ENCODE data around the gene SPRED1.

The SPRED1 gene

GRCh38 chr15:38255690-38256089, 3.1 kb downstream of the SPRED1 start:
- peaks cover 0 to 55% (median 43%) of the 10 kb centered on the region in 5 donors for H3K4me1 ChIP-seq (ENCODE audit: control insufficient read depth in 5 of 5, insufficient read depth in 5 of 5, low read length in 5 of 5)
- no peaks in the 10 kb centered on the region for H3K9me3 ChIP-seq (ENCODE audit: control insufficient read depth in 5 of 5, low read length in 5 of 5)
- no peaks in the 10 kb centered on the region for H3K27me3 ChIP-seq (ENCODE audit: control insufficient read depth in 5 of 5, insufficient read depth in 4 of 5, low read length in 5 of 5)
- no peaks in the 10 kb centered on the region for H3K36me3 ChIP-seq (ENCODE audit: control insufficient read depth in 5 of 5, insufficient read depth in 5 of 5, low read length in 5 of 5)
- H3K9ac ChIP-seq (ENCODE audit: low read length in 5 of 5) = peak overlapping the region in 4 of 5 donors; percentile 21 to 93 (median 90)
- H3K4me3 ChIP-seq (ENCODE audit: low read depth in 1 of 5, low read length in 5 of 5) = peak overlapping the region; percentile 2 to 95 (median 83)
- peak overlapping the region; percentile 84 for H3K27ac ChIP-seq (ENCODE audit: low read depth, low read length)

- Histone ChIP-seq H3K36me3 (ENCODE audit: control insufficient read depth in 5 of 5, insufficient read depth in 5 of 5, low read length in 5 of 5) (no peaks in the 10 kb centered on the region), H3K4me3 (ENCODE audit: low read depth in 1 of 5, low read length in 5 of 5) (peak overlapping the region in 4 of 5 donors; percentile 2 to 40 (median 10)), H3K4me1 (ENCODE audit: control insufficient read depth in 5 of 5, insufficient read depth in 5 of 5, low read length in 5 of 5) (peaks cover 0 to 46% (median 34%) of the 10 kb centered on the region in 5 donors), H3K27ac (ENCODE audit: low read depth, low read length) (peak overlapping the region; percentile 15), H3K27me3 (ENCODE audit: control insufficient read depth in 5 of 5, insufficient read depth in 4 of 5, low read length in 5 of 5) (no peaks in the 10 kb centered on the region), H3K9ac (ENCODE audit: low read length in 5 of 5) (peak overlapping the region in 1 of 5 donors; percentile 39), H3K9me3 (ENCODE audit: control insufficient read depth in 5 of 5, low read length in 5 of 5) (no peaks in the 10 kb centered on the region)
Observed at GRCh38 chr15:38257676-38258075, 5.0 kb downstream of the SPRED1 start.

- no peak overlapping the region for H3K27ac ChIP-seq (ENCODE audit: low read depth, low read length)
- no peak overlapping the region for H3K9ac ChIP-seq (ENCODE audit: low read length in 5 of 5)
- peaks cover 0 to 34% (median 26%) of the 10 kb centered on the region in 5 donors for H3K4me1 ChIP-seq (ENCODE audit: control insufficient read depth in 5 of 5, insufficient read depth in 5 of 5, low read length in 5 of 5)
- no peaks in the 10 kb centered on the region for H3K36me3 ChIP-seq (ENCODE audit: control insufficient read depth in 5 of 5, insufficient read depth in 5 of 5, low read length in 5 of 5)
- H3K4me3 ChIP-seq (ENCODE audit: low read depth in 1 of 5, low read length in 5 of 5) = no peak overlapping the region
- H3K9me3 ChIP-seq (ENCODE audit: control insufficient read depth in 5 of 5, low read length in 5 of 5) = no peaks in the 10 kb centered on the region
- no peaks in the 10 kb centered on the region for H3K27me3 ChIP-seq (ENCODE audit: control insufficient read depth in 5 of 5, insufficient read depth in 4 of 5, low read length in 5 of 5)
Observed at GRCh38 chr15:38259134-38259533, 6.5 kb downstream of the SPRED1 start.

GRCh38 chr15:38260077-38260476, 7.4 kb downstream of the SPRED1 start:
- Histone ChIP-seq H3K9ac (ENCODE audit: low read length in 5 of 5) (no peak overlapping the region), H3K9me3 (ENCODE audit: control insufficient read depth in 5 of 5, low read length in 5 of 5) (no peaks in the 10 kb centered on the region), H3K27ac (ENCODE audit: low read depth, low read length) (no peak overlapping the region), H3K4me3 (ENCODE audit: low read depth in 1 of 5, low read length in 5 of 5) (no peak overlapping the region), H3K4me1 (ENCODE audit: control insufficient read depth in 5 of 5, insufficient read depth in 5 of 5, low read length in 5 of 5) (peaks cover 0 to 30% (median 23%) of the 10 kb centered on the region in 5 donors), H3K36me3 (ENCODE audit: control insufficient read depth in 5 of 5, insufficient read depth in 5 of 5, low read length in 5 of 5) (no peaks in the 10 kb centered on the region), H3K27me3 (ENCODE audit: control insufficient read depth in 5 of 5, insufficient read depth in 4 of 5, low read length in 5 of 5) (no peaks in the 10 kb centered on the region)

- H3K9me3 ChIP-seq (ENCODE audit: control insufficient read depth in 5 of 5, low read length in 5 of 5) = no peaks in the 10 kb centered on the region
- no peaks in the 10 kb centered on the region for H3K27me3 ChIP-seq (ENCODE audit: control insufficient read depth in 5 of 5, insufficient read depth in 4 of 5, low read length in 5 of 5)
- no peak overlapping the region for H3K27ac ChIP-seq (ENCODE audit: low read depth, low read length)
- no peak overlapping the region for H3K4me3 ChIP-seq (ENCODE audit: low read depth in 1 of 5, low read length in 5 of 5)
- no peaks in the 10 kb centered on the region for H3K36me3 ChIP-seq (ENCODE audit: control insufficient read depth in 5 of 5, insufficient read depth in 5 of 5, low read length in 5 of 5)
- H3K9ac ChIP-seq (ENCODE audit: low read length in 5 of 5) = no peak overlapping the region
- peaks cover 0 to 16% (median 8%) of the 10 kb centered on the region in 5 donors for H3K4me1 ChIP-seq (ENCODE audit: control insufficient read depth in 5 of 5, insufficient read depth in 5 of 5, low read length in 5 of 5)
Observed at GRCh38 chr15:38263251-38263650, 10.6 kb downstream of the SPRED1 start.

GRCh38 chr15:38263996-38264395, 11.4 kb downstream of the SPRED1 start:
- Histone ChIP-seq H3K27ac (ENCODE audit: low read depth, low read length) (no peak overlapping the region), H3K36me3 (ENCODE audit: control insufficient read depth in 5 of 5, insufficient read depth in 5 of 5, low read length in 5 of 5) (peaks cover 0 to under 1% (median 0%) of the 10 kb centered on the region in 5 donors), H3K4me3 (ENCODE audit: low read depth in 1 of 5, low read length in 5 of 5) (no peak overlapping the region), H3K9ac (ENCODE audit: low read length in 5 of 5) (no peak overlapping the region), H3K9me3 (ENCODE audit: control insufficient read depth in 5 of 5, low read length in 5 of 5) (no peaks in the 10 kb centered on the region), H3K27me3 (ENCODE audit: control insufficient read depth in 5 of 5, insufficient read depth in 4 of 5, low read length in 5 of 5) (no peaks in the 10 kb centered on the region), H3K4me1 (ENCODE audit: control insufficient read depth in 5 of 5, insufficient read depth in 5 of 5, low read length in 5 of 5) (peaks cover 0 to 14% (median 8%) of the 10 kb centered on the region in 5 donors)

- Histone ChIP-seq H3K9ac (ENCODE audit: low read length in 5 of 5) (no peak overlapping the region), H3K9me3 (ENCODE audit: control insufficient read depth in 5 of 5, low read length in 5 of 5) (no peaks in the 10 kb centered on the region), H3K27me3 (ENCODE audit: control insufficient read depth in 5 of 5, insufficient read depth in 4 of 5, low read length in 5 of 5) (no peaks in the 10 kb centered on the region), H3K4me1 (ENCODE audit: control insufficient read depth in 5 of 5, insufficient read depth in 5 of 5, low read length in 5 of 5) (peaks cover 0 to 10% (median 8%) of the 10 kb centered on the region in 5 donors), H3K36me3 (ENCODE audit: control insufficient read depth in 5 of 5, insufficient read depth in 5 of 5, low read length in 5 of 5) (peaks cover 0 to 4% (median 0%) of the 10 kb centered on the region in 5 donors), H3K4me3 (ENCODE audit: low read depth in 1 of 5, low read length in 5 of 5) (peak overlapping the region in 1 of 5 donors; percentile 22), H3K27ac (ENCODE audit: low read depth, low read length) (no peak overlapping the region)
Observed at GRCh38 chr15:38266247-38266986, 13.8 kb downstream of the SPRED1 start.

- Histone ChIP-seq H3K27ac (ENCODE audit: low read depth, low read length) (no peak overlapping the region), H3K9ac (ENCODE audit: low read length in 5 of 5) (peak overlapping the region in 1 of 5 donors; percentile 20), H3K4me1 (ENCODE audit: control insufficient read depth in 5 of 5, insufficient read depth in 5 of 5, low read length in 5 of 5) (peaks cover 0 to 10% (median 9%) of the 10 kb centered on the region in 5 donors), H3K27me3 (ENCODE audit: control insufficient read depth in 5 of 5, insufficient read depth in 4 of 5, low read length in 5 of 5) (no peaks in the 10 kb centered on the region), H3K36me3 (ENCODE audit: control insufficient read depth in 5 of 5, insufficient read depth in 5 of 5, low read length in 5 of 5) (peaks cover 0 to 4% (median 0%) of the 10 kb centered on the region in 5 donors), H3K9me3 (ENCODE audit: control insufficient read depth in 5 of 5, low read length in 5 of 5) (no peaks in the 10 kb centered on the region), H3K4me3 (ENCODE audit: low read depth in 1 of 5, low read length in 5 of 5) (no peak overlapping the region)
Observed at GRCh38 chr15:38267421-38268022, 14.9 kb downstream of the SPRED1 start.

- peaks cover 0 to 4% (median 0%) of the 10 kb centered on the region in 5 donors for H3K36me3 ChIP-seq (ENCODE audit: control insufficient read depth in 5 of 5, insufficient read depth in 5 of 5, low read length in 5 of 5)
- no peak overlapping the region for H3K27ac ChIP-seq (ENCODE audit: low read depth, low read length)
- H3K27me3 ChIP-seq (ENCODE audit: control insufficient read depth in 5 of 5, insufficient read depth in 4 of 5, low read length in 5 of 5) = no peaks in the 10 kb centered on the region
- no peak overlapping the region for H3K4me3 ChIP-seq (ENCODE audit: low read depth in 1 of 5, low read length in 5 of 5)
- H3K9me3 ChIP-seq (ENCODE audit: control insufficient read depth in 5 of 5, low read length in 5 of 5) = no peaks in the 10 kb centered on the region
- peaks cover 0 to 23% (median 18%) of the 10 kb centered on the region in 5 donors for H3K4me1 ChIP-seq (ENCODE audit: control insufficient read depth in 5 of 5, insufficient read depth in 5 of 5, low read length in 5 of 5)
- H3K9ac ChIP-seq (ENCODE audit: low read length in 5 of 5) = no peak overlapping the region
Observed at GRCh38 chr15:38271144-38271543, 18.5 kb downstream of the SPRED1 start.

GRCh38 chr15:38271895-38272294, 19.3 kb downstream of the SPRED1 start:
- Histone ChIP-seq H3K27ac (ENCODE audit: low read depth, low read length) (no peak overlapping the region), H3K36me3 (ENCODE audit: control insufficient read depth in 5 of 5, insufficient read depth in 5 of 5, low read length in 5 of 5) (peaks cover 0 to 4% (median 0%) of the 10 kb centered on the region in 5 donors), H3K9me3 (ENCODE audit: control insufficient read depth in 5 of 5, low read length in 5 of 5) (no peaks in the 10 kb centered on the region), H3K27me3 (ENCODE audit: control insufficient read depth in 5 of 5, insufficient read depth in 4 of 5, low read length in 5 of 5) (no peaks in the 10 kb centered on the region), H3K4me3 (ENCODE audit: low read depth in 1 of 5, low read length in 5 of 5) (no peak overlapping the region), H3K4me1 (ENCODE audit: control insufficient read depth in 5 of 5, insufficient read depth in 5 of 5, low read length in 5 of 5) (peaks cover 0 to 17% (median 11%) of the 10 kb centered on the region in 5 donors), H3K9ac (ENCODE audit: low read length in 5 of 5) (no peak overlapping the region)

All from subcutaneous abdominal adipose tissue (tissue), 5 donors.